GM13977 (cell line): Measurements from ENCODE around the gene KRT74.

Experiments used
- DNase-seq: peaks from one replicate; pipeline ENCODE4 v3.0.0; 2012; ENCODE audit warnings: low spot score
- CTCF ChIP-seq: IDR thresholded peaks from 2 replicates; pipeline ENCODE4 v1.5.1; 2012; ENCODE audit warnings: mild to moderate bottlenecking, control low read depth; ENCODE audit not compliant: insufficient read depth; ENCODE audit errors: extremely low read depth, missing control alignments
- in situ Hi-C: fragments of 300-500 bp; cut with MboI; formaldehyde crosslinking; loops from one replicate; pipeline ENCODE4 v1.12.0; 2022; ENCODE audit warnings: low sequenced_read_pairs, low pct_unique_long_range_greater_than_20kb, mixed read lengths, inconsistent platforms; ENCODE audit not compliant: unreplicated experiment

The KRT74 gene

DNA sequence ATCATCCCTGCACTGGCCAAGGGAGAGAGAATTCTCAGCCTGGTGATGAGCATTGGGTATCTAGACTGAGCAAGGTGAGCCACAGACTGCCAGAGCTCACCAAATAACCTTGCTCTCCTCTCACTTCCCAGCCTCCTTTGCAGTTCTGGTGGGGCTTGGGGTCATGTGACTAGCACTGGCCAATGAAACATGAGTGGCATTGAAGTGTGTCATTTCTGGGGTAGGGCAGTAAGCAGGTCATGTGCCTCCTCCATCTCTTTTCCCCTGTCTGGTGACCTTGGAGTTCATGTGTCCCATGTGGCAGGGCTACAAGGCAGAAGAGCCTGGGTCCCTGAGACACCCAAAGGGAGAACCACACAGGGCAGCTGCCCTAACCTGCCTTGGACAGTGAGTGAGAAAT, 31.2 kb upstream of the KRT74 start:
- in situ Hi-C loops: no loop called here
- DNase-seq: no peak

DNA sequence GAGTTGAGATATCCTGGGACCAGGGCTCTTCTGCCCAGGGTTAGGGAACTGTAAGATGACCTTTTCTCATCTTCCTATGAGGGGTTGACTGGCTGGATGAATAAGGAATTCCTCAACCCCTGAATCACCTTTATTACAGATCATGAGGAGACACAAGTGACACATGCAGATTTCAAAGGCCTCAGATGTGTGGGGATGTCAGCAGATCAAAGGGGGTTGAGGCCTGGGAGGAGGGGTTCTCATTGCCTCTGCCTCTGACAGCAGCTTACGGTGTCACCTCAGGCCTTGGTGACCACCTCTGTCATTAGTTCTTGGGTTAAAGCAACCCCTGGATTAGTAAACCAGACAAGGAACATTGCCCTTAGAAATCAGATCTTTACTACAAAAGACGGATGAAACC, 29.7 kb upstream of the KRT74 start:
- no peak for TF ChIP-seq CTCF
- in situ Hi-C loops: no loop called here
- no peak for DNase-seq

More for the DNA sequence above, 31.2 kb upstream of the KRT74 start:
- TF ChIP-seq CTCF: no peak

DNA sequence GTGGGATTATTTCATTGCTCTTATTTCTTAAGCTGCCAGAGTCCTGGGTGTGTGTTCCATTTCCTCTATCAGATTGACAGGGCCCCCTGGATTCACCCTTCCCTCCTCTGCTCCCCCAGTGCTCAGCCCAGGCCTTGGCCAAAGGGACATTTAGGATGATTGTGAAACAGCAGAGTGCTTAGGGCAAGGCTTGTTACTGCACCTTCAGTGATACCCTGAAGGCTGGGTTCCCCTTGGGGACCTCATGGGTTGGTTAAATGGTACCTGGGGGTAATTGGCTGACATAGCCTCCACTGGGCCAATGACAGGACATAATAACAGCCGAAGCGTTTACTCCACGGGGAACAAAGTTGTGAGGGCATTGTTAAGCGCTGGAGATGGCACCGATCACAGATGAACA, 28.9 kb upstream of the KRT74 start:
- TF ChIP-seq CTCF: no peak
- DNase-seq: no peak
- in situ Hi-C loops: no loop called here

GRCh38 chr12:52601671-52602070, 28.0 kb upstream of the KRT74 start:
- in situ Hi-C loops: no loop called here
- no peak for TF ChIP-seq CTCF
- DNase-seq: no peak

DNA sequence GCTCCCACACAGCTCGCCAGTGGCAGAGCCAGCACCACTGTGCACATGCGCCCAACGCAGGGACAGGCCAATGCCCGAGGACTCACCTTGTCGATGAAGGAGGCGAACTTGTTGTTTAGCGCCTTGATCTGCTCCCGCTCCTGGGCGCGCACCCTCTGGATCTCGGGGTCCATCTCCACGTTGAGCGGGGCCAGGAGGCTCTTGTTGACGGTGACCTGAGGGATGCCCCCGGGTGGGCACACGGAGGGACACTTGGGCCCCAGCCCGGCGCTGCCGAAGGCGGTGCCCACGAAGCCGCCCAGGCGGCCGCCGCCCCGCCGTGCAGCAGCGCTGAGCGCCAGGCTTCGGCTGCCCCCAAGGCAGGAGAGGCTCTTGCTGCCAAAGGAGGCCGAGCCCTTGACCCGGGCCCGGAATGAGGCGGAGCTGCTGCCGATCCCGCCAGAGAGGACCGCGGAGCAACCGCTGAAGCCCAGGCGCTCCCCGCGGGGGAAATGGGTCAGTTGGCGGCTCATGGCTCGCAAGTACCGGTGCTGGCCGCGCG, 27.4 kb upstream of the KRT74 start, which contains the start of gene KRT72:
TSS of gene KRT72 (minus strand) at position 523 of the 541 bp plus-strand sequence. CDS start at position 512, 11 bp downstream.
- no peak for TF ChIP-seq CTCF
- no peak for DNase-seq
- in situ Hi-C loops: no loop called here

- no peak for TF ChIP-seq CTCF
- in situ Hi-C loops: no loop called here
- DNase-seq: no peak
Observed at GRCh38 chr12:52600475-52600874, 26.8 kb upstream of the KRT74 start.

DNA sequence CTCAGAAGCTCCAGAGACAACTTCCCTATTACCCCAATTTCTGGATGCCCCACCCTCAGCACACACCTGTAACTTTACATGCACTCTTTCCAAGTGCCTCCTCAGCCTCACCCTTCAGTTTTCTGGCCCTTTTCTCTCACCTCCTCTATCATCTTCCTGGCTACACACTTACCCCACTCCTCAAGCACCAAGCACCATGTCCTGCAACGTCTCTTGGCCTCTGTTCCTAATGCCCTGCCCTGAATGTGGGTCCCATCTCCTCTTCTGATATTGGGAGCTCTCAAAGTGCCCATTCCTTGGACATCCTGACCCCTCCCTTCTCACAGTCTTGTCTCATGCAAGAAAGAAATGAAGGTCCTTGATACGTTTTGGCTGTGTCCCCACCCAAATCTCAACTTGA, 26.4 kb upstream of the KRT74 start:
- TF ChIP-seq CTCF: no peak
- in situ Hi-C loops: no loop called here
- DNase-seq: no peak
